CD1c-positive myeloid dendritic cell (primary cell): Measurements from ENCODE around the gene BCL2.

Source experiments
- DNase-seq: peaks from one replicate; pipeline ENCODE4 v3.0.0-alpha.2; 2016; ENCODE audit errors: extremely low spot score

The BCL2 gene

DNA sequence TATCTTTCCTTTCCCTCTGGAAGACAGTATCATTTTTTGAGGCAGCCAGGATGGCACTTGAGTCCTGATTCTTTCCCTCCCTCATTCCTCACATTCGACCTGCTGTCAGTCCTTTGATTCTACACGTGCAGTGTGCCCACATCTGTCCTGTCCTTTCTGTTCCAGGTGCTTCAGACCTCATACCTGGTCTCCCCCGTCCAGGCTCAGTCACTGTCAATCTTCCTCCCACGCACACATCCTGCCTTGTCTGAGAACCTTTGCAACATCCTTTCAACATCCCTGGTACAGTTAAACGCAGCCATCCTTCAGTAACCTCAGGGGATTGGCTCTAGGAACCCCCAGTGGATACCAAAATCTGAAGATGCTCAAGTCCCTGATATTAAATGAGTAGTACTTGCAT lies 10.1 kb downstream of the BCL2 start:
- DNase-seq, result no peak

DNA sequence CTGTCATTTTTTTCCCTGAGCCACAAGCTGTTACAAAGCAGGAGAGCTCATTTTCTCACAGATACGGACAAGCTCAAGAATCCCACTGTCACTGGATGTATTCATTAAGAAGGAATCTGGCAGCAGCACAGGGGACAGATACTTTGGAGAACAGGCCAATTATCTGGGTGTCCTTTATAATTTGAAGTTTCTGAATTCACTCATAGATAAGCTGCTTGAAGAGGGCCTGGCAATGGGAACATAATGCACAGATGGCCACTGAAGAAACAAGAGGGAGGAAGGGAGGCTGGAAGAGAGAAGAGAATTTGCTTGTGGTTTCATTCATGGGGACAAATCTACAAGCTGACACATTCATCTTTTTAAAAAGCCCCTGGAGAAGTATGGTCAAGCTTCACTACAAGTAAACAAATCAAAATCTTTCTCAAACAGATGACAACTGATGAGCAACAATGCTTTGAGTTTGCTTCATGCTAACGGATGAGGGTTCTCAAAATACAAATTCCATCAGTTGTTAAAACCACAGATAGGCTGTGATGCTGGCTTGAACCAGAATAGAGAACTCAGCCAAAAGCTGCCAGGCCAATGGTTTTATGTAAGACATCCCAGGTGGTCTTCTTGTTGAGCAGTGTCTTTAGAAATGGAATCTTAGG lies 11.9 kb downstream of the BCL2 start:
- no peak for DNase-seq

DNA sequence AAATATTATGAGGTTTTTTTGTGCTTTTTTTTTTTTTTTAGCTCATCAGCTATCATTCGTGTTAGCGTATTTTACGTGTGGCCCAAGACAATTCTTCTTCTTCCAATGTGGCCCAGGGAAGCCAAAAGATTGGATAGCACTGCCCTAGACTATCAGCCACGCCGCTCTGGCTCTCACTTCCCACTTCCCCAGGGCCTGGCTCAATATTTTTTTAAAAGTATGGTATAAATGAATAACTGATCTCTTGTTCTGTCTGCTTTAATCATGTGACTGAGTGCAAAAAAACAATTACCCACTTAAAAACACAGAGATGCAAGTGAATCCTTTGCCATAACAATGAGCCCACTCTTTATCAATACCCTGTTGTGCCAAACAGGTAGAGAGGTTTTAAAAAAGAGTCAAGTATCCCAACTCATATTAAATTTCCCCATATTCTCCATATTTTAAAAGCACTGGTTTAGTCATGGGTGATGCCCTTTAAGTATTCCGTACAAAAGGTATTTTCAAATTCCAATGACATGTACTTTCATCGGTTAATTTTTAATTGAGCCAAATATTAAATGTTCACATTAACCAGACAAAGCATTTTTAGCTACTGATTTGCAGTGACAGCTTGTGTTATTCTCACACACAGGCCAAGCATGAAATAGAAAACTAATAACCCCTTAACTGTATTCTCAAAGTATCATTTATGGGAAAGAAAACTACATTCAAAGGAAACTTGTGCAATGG lies 12.6 kb downstream of the BCL2 start:
- no peak for DNase-seq

DNA sequence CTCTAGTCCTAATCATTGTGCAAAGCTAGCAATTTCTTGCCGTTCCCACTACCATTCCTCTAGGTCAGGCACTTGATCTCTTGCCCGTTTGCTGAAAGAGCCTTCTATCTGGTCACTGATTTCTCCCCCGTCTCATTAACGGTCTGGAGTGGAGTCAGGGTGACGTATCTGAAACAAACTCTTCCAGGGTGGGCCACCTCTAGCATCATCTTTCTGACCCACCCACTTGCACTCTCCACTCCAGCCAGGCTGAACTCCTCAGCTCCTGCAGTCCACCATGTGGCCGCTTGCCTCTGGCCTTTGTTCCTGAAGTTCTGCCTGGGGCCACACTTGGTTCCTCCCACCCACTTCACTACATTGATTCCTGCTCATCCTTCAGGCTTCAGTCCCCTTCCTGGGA lies 13.3 kb downstream of the BCL2 start:
- no peak for DNase-seq

DNA sequence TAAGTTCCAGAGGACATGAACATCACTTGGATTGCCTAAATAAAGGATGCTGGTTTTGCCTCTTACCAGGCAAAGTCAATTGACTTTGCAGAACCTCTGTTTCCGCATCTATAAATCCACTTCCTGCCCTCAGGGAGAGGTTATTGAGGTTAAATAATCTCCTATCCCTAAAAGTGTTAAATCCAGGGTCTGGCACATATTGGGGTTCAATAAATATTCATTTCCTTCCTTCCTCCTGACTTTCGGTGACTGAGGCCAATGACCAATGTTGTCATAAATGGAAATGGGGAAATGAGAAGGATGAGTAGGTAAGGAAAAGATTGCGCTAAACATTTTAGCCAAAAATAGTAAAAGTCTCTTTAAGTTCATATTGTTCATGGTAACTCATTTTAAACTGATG lies 16.0 kb downstream of the BCL2 start:
- peak; percentile 70 for DNase-seq

DNA sequence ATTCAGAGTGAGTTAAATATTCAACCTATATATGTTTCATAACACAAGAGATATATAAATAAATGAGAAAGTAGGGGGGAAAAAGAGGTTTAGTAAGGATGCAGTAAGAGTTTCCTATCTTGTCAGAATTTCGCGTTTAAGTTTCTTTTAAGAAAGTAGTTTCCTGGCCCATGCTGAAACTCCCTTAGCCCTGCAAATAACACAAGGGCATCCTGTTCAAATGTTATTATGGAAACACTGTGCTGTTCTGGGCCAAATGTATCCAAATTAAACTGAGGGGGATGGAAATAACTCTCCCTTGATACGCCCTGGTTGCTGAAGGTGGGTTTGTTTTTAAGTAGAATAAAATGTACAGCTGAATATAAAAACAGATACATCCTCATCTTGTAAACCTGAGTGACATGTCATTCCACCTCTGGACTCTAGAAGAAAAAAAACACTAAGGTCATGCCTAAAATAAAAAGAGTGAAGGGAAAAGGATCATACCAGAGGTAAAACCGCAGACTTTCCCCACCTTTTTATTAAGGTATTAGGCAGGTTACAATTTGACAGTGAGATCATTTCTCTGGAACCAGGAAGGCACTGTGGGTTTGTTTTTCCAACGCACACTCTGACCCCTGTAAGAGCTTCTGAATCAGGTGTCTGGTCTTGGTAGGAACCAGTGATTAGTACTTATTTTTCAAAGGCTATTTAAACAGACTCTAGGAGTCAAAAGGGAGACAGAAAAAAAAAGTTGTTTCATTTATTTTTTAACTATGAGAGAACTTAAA lies 16.7 kb downstream of the BCL2 start:
- no peak for DNase-seq

DNA sequence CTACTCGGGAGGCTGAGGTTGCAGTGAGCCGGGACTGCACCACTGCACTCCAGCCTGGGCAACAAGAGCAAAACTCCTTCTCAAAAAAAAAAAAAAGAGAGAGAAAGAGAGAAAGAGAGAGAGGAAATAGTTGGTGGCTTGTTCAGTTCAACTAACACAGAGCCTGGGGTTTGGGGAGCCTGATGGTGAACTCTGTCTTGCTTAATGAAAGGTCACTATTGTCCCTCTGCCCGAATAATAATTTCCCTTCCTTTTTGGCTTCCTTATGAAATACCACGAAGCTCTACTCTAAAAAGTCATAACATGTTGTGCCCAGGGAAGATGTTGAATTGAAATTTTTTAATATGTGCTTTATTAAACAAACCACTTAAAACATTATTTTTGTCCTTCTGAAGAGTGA lies 17.3 kb downstream of the BCL2 start:
- DNase-seq, result no peak

DNA sequence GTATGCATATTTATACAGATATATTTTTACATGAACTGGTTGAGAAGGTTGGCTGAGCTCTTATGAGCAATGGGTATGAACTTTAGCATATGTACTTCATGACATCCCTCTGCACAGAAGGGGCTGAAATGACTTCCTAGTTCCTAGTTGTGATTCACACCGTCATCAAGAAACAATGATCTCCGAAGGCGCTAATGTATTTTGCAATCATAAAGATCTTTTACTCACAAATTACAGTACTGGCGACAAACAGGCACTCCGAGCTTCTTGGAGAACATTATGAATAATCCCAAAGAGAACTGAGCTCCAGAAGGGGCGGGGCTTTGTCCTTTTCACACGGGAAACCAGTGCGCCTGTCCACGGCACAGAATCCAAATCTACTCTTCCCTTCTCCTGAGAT lies 18.1 kb downstream of the BCL2 start:
- peak; percentile 89 for DNase-seq

DNA sequence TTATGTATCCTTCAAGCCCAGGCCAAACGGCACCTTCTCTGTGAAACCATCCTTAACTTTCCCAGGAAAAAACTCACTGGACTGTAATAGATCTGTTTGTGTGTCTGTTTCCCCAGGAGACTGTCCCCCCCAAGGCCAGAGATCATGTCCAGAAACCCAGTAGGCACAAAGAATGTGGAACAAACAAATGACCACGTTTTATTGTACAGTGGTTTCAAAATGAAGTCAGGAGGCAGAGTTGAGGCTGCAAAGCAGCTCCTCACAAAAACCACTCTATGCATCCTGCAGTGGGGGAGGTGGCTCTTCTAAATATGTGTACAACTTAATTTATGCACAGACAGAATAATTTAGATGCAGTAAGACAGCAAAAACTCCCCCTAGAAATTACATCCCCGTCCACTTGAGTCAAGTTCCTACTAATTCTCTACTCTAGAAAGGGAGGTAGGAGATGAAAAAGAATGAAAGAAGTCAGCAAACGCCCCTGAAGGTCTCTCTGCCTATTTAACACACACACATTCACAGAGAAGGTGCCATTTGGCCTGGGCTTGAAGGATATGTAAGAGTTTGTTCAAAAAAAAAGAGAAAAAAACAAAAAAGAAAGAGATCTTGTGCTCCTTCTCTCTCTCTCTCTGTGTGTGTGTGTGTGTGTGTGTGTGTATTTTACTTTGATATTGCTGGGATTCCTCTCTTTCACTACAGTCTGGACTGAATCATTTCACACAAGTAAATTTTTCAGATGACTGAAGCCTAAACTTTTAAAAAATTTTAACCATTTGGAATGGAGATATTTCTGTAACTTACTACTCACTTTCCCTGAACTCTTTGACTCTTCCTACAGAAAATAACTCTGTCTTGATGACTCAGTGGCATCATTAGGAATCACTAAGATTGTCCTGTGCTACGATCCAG lies 19.5 kb downstream of the BCL2 start:
- no peak for DNase-seq

DNA sequence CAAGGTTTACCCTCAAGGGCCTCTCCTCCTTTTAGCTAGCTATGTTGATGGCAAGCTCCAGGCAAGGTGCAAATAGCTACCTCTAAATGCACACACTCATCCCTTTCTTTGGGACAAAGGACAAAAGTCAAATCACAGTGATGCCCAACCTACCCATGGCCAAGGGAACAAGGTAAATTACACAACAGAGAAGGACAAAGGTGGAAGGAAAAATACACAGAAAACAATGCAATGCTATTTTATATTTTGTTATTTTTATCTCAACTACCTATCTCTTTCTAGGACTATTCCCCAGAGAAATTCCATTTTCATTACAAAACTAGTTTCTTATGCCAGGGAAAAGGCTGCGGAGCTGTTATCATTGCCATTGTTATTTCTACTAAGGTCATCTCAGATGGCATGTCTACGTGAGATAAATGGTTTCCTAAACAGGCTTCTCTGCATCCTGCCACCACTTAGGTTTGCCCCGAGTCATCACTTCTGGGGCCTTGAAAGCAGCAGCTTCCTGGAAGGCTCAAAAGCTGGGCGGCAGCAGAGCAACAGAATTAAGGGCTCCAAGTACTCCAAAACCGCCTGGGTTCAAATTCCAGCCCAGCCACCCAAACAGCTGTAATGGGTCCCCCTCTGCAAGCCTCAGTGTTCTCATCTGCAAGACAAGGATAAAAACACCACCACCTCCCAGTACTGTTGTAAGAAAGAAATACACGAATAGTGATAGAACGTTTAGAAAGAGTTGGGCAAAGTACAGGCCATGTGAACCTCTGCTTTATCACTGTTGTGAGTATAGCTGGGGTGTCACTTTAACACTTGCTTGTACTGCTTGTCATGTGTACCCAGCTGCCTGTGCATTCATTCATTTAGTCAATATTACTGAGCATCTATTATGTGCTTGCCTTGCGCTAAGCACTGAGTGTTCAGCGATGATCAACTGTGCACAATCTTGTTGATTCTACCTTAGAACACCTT lies 20.9 kb downstream of the BCL2 start:
- DNase-seq, result no peak

DNA sequence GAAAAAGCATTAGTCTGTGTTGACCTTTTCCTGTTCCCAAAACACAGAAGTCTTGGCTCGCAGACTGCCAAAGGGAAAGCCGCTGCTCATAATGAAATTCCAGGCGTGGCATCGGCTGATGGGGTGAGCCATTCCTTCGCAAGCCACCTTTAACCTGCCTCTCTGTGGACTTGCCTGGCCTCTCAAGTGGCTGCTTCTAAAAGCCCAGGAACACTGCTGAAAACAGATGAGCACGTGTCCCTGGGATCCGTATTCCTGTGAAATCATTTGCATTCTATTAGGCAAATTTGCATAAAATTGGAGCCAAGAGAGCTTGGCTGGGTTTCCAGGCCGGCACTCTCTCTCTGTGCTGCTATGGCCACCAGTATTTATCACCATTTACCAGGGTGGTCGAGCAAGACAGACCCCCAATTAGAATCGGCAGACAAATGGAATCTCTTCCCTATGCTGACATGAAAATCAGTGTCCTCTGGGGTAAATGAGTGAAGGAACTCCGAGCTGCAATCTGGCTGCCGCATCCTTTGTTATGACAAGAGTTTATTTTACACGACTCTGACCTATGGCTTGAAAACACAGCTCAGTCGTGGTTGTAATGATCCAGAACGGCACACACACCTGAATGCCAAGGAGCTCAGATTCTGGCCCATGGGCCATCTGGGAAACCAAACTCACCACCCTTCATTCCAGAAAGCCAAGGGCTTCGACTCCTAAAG lies 21.7 kb downstream of the BCL2 start:
- DNase-seq, result no peak

DNA sequence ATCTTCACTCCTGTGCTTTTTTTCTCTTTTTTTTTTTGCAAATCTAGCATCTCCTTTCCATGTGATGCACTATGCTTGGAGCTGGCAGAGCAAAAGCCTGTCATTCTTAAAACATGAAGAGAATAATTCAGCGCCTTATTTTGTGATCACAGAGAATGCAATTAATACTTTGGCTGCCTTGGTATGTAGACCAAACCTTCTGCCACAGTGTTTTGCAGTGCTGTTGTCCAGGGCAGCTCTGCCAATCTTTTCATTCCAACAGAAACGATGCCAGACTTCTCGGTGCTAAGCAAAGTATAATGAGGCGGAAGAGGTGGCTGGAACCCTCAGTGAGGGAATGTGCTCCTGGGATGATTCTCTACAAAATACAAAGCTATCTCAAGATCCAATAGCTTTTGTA lies 25.6 kb downstream of the BCL2 start:
- no peak for DNase-seq

DNA sequence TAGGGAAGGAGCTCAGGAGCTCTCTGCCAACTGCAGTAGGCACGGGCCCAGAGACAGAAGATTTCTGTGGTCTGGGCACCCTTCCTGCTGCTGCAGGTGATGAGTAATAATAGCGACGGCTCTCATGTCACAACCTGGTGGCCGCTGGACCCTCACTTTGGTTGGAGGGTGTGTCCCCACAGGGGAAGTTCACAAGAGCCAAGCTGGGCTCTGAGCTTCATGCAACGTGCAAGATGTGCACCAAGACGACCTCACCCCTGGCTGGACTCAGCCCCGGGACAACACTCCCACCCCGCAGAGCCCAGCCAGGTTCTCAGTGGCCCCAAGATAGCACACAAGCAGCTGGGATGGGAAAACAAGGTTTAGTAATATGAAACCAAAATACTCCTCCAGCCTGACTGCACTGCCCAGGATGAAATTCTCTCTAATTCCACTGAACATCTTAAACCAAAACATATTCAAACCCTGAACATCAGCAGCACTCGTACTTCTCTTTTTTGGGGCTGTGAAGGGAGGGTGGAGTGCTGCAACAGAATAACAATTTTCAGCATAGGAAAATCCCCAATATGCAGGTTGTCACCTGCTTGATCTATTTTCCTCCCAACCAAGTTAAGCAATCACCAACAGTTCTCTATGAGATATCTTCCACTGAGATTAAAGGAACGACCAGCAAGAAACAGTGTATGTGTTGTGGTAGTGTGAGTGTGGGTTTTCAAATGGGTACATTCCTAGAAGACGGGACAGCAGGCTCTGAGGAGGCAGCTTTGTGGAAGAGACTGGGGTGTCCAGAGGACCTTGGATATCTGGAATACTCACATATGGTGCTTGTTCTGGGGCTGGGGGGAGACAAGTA lies 26.5 kb downstream of the BCL2 start:
- peak; percentile 56 for DNase-seq

DNA sequence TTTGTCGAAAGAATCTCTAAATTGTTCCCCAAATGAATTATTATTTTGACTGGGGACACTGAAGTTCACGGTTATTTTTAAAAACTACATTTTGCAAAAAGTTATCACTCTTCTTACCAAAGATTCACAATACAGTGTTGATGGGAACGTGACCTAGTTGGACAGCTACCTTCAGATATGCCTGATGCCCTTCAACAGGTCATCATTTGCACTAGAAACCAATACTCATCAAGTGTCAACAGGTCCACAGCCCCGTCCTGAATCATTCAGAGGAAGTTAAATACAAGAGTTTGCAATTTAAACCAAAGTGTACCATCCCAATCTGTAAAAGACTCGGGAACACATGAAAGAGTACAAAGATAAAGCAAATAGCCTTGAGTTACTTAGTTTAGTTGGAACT lies 28.3 kb downstream of the BCL2 start:
- no peak for DNase-seq

DNA sequence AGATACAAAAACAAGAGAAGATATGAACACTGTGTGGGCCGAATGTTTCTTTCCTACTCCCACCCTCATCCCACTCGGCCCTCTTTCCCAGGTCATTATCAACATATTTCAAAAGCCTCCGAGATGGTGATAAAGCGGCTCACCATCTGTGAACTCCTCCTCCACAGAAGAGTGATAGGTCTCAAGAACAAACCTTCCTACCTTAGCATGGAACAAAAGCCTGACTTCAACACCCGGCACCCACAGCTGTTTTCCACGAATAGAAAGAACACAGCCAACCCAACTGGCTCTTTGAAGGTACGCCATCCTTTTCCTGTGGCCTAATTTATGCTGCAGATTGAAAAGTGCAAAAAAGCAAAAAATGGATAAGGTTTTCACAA lies 28.8 kb downstream of the BCL2 start:
- no peak for DNase-seq

DNA sequence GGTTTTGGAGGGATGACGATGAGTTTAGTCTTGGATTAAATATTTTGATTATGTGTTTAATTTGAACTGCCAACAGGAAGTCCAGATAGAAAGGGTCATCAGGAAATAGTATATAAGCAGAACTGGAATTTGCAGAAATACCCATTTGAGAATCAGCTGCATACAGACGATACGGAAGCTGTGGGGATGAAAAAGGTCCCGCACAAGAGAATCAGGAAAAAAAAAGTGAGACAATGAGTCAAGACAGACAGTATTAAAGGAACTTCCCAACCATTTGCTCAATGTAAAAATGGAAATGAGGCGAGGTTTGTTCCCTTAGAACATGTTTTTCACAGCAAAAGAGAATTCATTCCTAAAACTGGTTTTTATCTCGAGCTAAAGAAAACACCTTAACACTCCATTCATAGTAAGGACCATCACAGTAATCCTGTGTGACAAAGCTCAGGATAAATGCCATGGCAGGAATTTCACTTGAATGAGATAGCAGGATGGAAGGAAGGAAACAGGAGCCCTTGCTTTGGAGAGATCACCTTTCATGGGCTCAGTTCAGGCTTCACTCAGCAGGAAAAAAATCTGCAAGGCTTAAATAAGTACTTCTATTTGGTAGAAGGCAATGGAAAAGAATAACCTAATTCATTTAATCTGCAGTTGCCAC lies 29.3 kb downstream of the BCL2 start:
- DNase-seq, result peak; percentile 46

DNA sequence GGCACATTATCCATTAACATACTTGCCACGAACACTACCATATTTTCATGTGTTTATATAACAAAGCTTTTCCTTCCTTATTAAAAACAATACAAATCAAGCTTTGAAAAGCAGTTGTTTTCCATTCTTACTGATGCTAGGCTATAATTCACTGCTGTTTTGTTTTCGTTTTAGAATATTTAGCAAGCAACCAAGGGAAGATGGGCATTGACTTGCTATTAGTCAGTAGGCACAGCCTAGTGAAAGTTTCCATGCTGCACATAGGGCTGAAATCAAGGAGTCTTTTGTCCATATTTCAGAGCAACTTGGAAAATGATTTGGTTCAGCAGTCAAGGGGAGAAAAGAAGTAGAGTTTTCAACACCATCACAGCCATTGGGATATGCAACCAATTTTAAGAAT lies 31.3 kb downstream of the BCL2 start:
- no peak for DNase-seq

DNA sequence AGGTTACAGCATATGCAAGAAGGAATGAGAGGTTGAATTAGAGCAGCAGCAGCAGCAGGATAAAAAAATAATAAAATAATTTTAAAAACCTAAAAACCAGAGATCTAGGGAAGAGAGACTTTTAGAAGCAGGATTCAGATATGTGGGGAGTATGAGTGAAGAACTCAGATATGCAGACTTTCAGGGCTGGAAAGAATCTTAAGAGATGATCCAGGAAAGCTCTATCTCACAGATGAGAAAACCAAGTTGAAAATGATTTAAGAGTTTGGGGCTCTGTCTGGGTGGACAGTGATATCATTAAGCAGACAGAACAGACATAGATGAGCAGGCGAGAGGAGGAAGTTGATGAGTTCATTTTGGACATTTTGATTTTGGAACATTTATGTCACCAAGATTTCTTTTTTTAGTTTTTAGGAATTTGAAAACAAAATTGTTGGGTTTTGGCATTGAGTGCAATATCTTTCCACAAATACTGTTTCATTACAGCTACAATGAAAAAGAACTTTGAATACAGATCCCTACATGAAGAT lies 31.8 kb downstream of the BCL2 start:
- peak; percentile 32 for DNase-seq
